Ishikawa (cell line): ENCODE results near the gene ACY1.

Source experiments
- CREB1 ChIP-seq: IDR thresholded peaks from 2 replicates; pipeline ENCODE4 v1.6.1; 2012; ENCODE audit warnings: low read depth
- EP300 ChIP-seq: IDR thresholded peaks from 2 replicates; pipeline ENCODE4 v1.6.1; 2012; ENCODE audit warnings: borderline replicate concordance
- FOXM1 ChIP-seq: IDR thresholded peaks from 2 replicates; pipeline ENCODE4 v1.6.1; 2012; ENCODE audit warnings: low read depth, borderline replicate concordance
- NFIC ChIP-seq: IDR thresholded peaks from 2 replicates; pipeline ENCODE4 v1.6.1; 2012
- RAD21 ChIP-seq: IDR thresholded peaks from 2 replicates; pipeline ENCODE4 v1.6.1; 2012; ENCODE audit warnings: low read depth
- TAF1 ChIP-seq: IDR thresholded peaks from 2 replicates; pipeline ENCODE4 v1.6.1; 2012; ENCODE audit warnings: low read depth, mild to moderate bottlenecking
- TCF12 ChIP-seq: IDR thresholded peaks from 2 replicates; pipeline ENCODE4 v1.6.1; 2012; ENCODE audit warnings: low read depth
- TEAD4 ChIP-seq: IDR thresholded peaks from 2 replicates; pipeline ENCODE4 v1.6.1; 2012
- YY1 ChIP-seq: IDR thresholded peaks from 2 replicates; pipeline ENCODE4 v1.6.1; 2012; ENCODE audit warnings: low read depth
- ZBTB7A ChIP-seq: IDR thresholded peaks from 2 replicates; pipeline ENCODE4 v1.6.1; 2012; ENCODE audit warnings: low read depth
- TF ChIP-seq, protein P1 (sequence below): IDR thresholded peaks from 2 replicates; pipeline ENCODE4 v1.6.1; 2012; ENCODE audit warnings: low read depth, mild to moderate bottlenecking
- TF ChIP-seq, protein P2 (sequence below): IDR thresholded peaks from 2 replicates; pipeline ENCODE4 v1.6.1; 2012

DNA sequence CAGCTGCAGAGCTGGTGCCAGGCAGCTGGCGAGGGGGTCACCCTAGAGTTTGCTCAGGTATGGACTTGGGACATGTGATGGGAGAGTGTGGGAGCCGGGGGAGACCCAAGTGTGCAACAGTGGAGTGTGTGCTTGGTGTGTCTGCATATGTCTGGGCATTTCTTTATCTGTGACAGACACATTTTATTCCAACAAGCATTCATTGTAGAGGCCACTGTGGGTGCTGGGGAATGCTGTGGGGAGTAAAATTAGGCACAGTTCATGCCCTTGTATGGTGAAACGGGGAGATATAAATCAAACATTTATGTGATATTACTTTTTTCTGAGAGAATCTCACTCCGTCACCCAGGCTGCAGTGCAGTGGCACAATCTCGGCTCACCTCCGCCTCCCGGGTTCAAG is 4.2 kb downstream of the ACY1 start:
- TF ChIP-seq, protein P1, sequence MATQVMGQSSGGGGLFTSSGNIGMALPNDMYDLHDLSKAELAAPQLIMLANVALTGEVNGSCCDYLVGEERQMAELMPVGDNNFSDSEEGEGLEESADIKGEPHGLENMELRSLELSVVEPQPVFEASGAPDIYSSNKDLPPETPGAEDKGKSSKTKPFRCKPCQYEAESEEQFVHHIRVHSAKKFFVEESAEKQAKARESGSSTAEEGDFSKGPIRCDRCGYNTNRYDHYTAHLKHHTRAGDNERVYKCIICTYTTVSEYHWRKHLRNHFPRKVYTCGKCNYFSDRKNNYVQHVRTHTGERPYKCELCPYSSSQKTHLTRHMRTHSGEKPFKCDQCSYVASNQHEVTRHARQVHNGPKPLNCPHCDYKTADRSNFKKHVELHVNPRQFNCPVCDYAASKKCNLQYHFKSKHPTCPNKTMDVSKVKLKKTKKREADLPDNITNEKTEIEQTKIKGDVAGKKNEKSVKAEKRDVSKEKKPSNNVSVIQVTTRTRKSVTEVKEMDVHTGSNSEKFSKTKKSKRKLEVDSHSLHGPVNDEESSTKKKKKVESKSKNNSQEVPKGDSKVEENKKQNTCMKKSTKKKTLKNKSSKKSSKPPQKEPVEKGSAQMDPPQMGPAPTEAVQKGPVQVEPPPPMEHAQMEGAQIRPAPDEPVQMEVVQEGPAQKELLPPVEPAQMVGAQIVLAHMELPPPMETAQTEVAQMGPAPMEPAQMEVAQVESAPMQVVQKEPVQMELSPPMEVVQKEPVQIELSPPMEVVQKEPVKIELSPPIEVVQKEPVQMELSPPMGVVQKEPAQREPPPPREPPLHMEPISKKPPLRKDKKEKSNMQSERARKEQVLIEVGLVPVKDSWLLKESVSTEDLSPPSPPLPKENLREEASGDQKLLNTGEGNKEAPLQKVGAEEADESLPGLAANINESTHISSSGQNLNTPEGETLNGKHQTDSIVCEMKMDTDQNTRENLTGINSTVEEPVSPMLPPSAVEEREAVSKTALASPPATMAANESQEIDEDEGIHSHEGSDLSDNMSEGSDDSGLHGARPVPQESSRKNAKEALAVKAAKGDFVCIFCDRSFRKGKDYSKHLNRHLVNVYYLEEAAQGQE = no peak
- TF ChIP-seq TEAD4 (no peak), YY1 (no peak), TAF1 (no peak), CREB1 (no peak), EP300 (no peak), RAD21 (no peak), TCF12 (no peak), ZBTB7A (no peak), NFIC (no peak), FOXM1 (no peak)
- TF ChIP-seq, protein P2, sequence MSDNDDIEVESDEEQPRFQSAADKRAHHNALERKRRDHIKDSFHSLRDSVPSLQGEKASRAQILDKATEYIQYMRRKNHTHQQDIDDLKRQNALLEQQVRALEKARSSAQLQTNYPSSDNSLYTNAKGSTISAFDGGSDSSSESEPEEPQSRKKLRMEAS = no peak
